Suprapubic skin (tissue), 4 donors: ENCODE results near the gene RAB13. TPM values are rescaled to one million over a fixed set of nuclear protein-coding genes. Genes with fewer than 3 reads are reported as not detected.

ENCODE experiments used
- DNase-seq, 2 donors: peaks; one replicate each; pipeline ENCODE4 v3.0.0-alpha.2; 2019; ENCODE audit warnings: low spot score in 2 of 2
- H3K27ac ChIP-seq: fragments of 200-600 bp; sonication (generic); one replicate; pipeline ENCODE4 v1.5.1; 2019
- H3K27me3 ChIP-seq: fragments of 200-600 bp; sonication (generic); one replicate; pipeline ENCODE4 v1.5.1; 2019
- H3K36me3 ChIP-seq: fragments of 200-600 bp; sonication (generic); one replicate; pipeline ENCODE4 v1.5.1; 2019
- H3K4me1 ChIP-seq: fragments of 200-600 bp; sonication (generic); one replicate; pipeline ENCODE4 v1.5.1; 2019
- H3K4me3 ChIP-seq: fragments of 200-600 bp; sonication (generic); one replicate; pipeline ENCODE4 v1.5.1; 2019; ENCODE audit warnings: mild to moderate bottlenecking
- H3K9me3 ChIP-seq: fragments of 200-600 bp; sonication (generic); one replicate; pipeline ENCODE4 v1.5.1; 2019
- CTCF ChIP-seq, 2 donors: fragments of 200-600 bp in 1 of 2; fragments of 450-650 bp in 1 of 2; sonication (generic) in 1 of 2; IDR thresholded peaks; one replicate each; pipeline ENCODE4 v1.5.1; 2016 to 2019; ENCODE audit warnings: antibody characterized with exemption in 2 of 2, mild to moderate bottlenecking in 1 of 2, moderate library complexity in 1 of 2
- EP300 ChIP-seq: sonication (generic); formaldehyde crosslinking; IDR thresholded peaks from one replicate; pipeline ENCODE4 v1.6.1; 2017; ENCODE audit warnings: antibody characterized with exemption
- POLR2A ChIP-seq, 2 donors: fragments of 450-650 bp; IDR thresholded peaks; one replicate each; pipeline ENCODE4 v1.6.1; 2017; ENCODE audit warnings: antibody characterized with exemption in 2 of 2, mild to moderate bottlenecking in 2 of 2, moderate library complexity in 2 of 2
- POLR2AphosphoS5 ChIP-seq, 3 donors: sonication (generic); formaldehyde crosslinking; IDR thresholded peaks; one replicate each; pipeline ENCODE4 v1.6.1; 2017; ENCODE audit warnings: antibody characterized with exemption in 3 of 3
- WGBS: methylation state at CpG from one replicate; pipeline ENCODE4 v1.1.5; 2018; 5-methylcytosine and 5-hydroxymethylcytosine counted together
- total RNA-seq, 4 donors: library from RNA; depleted of rRNA; stranded (reverse); fragments of >200 nt; gene quantifications; one replicate each; pipeline ENCODE4 v1.1.0, GENCODE V29; 2016

Gene RAB13
- total RNA-seq, 4 donors from 2014 or later, result 13.5 to 26.3 (median 23.4) TPM

- Histone ChIP-seq H3K4me3 (no peak overlapping the region), H3K27ac (no peak overlapping the region), H3K27me3 (no peaks in the 10 kb centered on the region), H3K4me1 (peaks cover 18% of the 10 kb centered on the region), H3K9me3 (no peaks in the 10 kb centered on the region), H3K36me3 (peaks cover 67% of the 10 kb centered on the region)
- WGBS, result 67% methylated on average over 1 of the region's 2 CpGs
- DNase-seq, result peak in 1 of 2 donors; percentile 53
- TF ChIP-seq POLR2AphosphoS5 (IDR thresholded peaks at IDR 0.05), result no peak
These were observed 34.3 kb downstream of the RAB13 start for GRCh38 chr1:153951801-153952200.

GRCh38 chr1:153951183-153951582, 35.0 kb downstream of the RAB13 start:
- Histone ChIP-seq H3K36me3 (peaks cover 67% of the 10 kb centered on the region), H3K4me1 (peaks cover 14% of the 10 kb centered on the region), H3K27ac (no peak overlapping the region), H3K9me3 (no peaks in the 10 kb centered on the region), H3K4me3 (no peak overlapping the region), H3K27me3 (no peaks in the 10 kb centered on the region)
- TF ChIP-seq EP300 (no peak), POLR2A (IDR thresholded peaks at IDR 0.05) (no peak), CTCF (IDR thresholded peaks at IDR 0.05) (no peak), POLR2AphosphoS5 (IDR thresholded peaks at IDR 0.05) (no peak)
- WGBS, result 89% methylated on average over 11 of the region's 11 CpGs
- peak in 1 of 2 donors; percentile 50 for DNase-seq

- no peaks in the 10 kb centered on the region for H3K9me3 ChIP-seq
- H3K4me1 ChIP-seq, result peaks cover 26% of the 10 kb centered on the region
- no peaks in the 10 kb centered on the region for H3K27me3 ChIP-seq
- peak within 1 kb of the TSS; percentile 98 for H3K27ac ChIP-seq
- peak; percentile 89 to 91 for DNase-seq
- peak in 1 of 3 donors; percentile 41 for TF ChIP-seq POLR2AphosphoS5 (IDR thresholded peaks at IDR 0.05)
- no peak for TF ChIP-seq POLR2A (IDR thresholded peaks at IDR 0.05)
- peak; percentile 78 to 99 for TF ChIP-seq CTCF (IDR thresholded peaks at IDR 0.05)
- peak within 1 kb of the TSS; percentile 97 for H3K4me3 ChIP-seq
- WGBS, result 23% methylated on average over 10 of the region's 28 CpGs
- H3K36me3 ChIP-seq, result peaks cover 47% of the 10 kb centered on the region
These were observed 39.4 kb downstream of the RAB13 start, which contains the start of gene DENND4B for GRCh38 chr1:153946622-153947241. Gene DENND4B, minus strand, starts transcription at chr1:153946718. Its CDS starts 2,344 bp downstream, at chr1:153944374.

- WGBS, result 0% methylated on average over 38 of the region's 95 CpGs
- Histone ChIP-seq H3K36me3 (peaks cover 47% of the 10 kb centered on the region), H3K27ac (peak overlapping the region; percentile 98), H3K4me3 (peak overlapping the region; percentile 97), H3K4me1 (peaks cover 26% of the 10 kb centered on the region), H3K9me3 (no peaks in the 10 kb centered on the region), H3K27me3 (no peaks in the 10 kb centered on the region)
- DNase-seq, result peak; percentile 93 to 94
- peak in 2 of 3 donors; percentile 66 to 68 for TF ChIP-seq POLR2AphosphoS5 (IDR thresholded peaks at IDR 0.05)
- no peak for TF ChIP-seq EP300
- no peak for TF ChIP-seq CTCF (IDR thresholded peaks at IDR 0.05)
- TF ChIP-seq POLR2A (IDR thresholded peaks at IDR 0.05), result peak in 1 of 2 donors; percentile 14
These were observed 40.1 kb downstream of the RAB13 start for GRCh38 chr1:153945795-153946621.

GRCh38 chr1:153945131-153945794, 40.9 kb downstream of the RAB13 start:
- Histone ChIP-seq H3K4me1 (peaks cover 26% of the 10 kb centered on the region), H3K36me3 (peaks cover 47% of the 10 kb centered on the region), H3K27me3 (no peaks in the 10 kb centered on the region), H3K27ac (peak overlapping the region; percentile 98), H3K4me3 (peak overlapping the region; percentile 97), H3K9me3 (no peaks in the 10 kb centered on the region)
- TF ChIP-seq POLR2A (IDR thresholded peaks at IDR 0.05) (peak in 1 of 2 donors; percentile 33), POLR2AphosphoS5 (IDR thresholded peaks at IDR 0.05) (no peak)
- WGBS, result 17% methylated on average over 10 of the region's 12 CpGs
- peak in 1 of 2 donors; percentile 80 for DNase-seq

GRCh38 chr1:153944827-153945117, 41.4 kb downstream of the RAB13 start:
- Histone ChIP-seq H3K9me3 (no peaks in the 10 kb centered on the region), H3K36me3 (peaks cover 48% of the 10 kb centered on the region), H3K27ac (peak overlapping the region; percentile 98), H3K4me1 (peaks cover 26% of the 10 kb centered on the region), H3K27me3 (no peaks in the 10 kb centered on the region), H3K4me3 (peak overlapping the region; percentile 97)
- 77% methylated on average over 3 of the region's 3 CpGs for WGBS
- no peak for DNase-seq
- TF ChIP-seq CTCF (IDR thresholded peaks at IDR 0.05) (no peak), EP300 (no peak), POLR2A (IDR thresholded peaks at IDR 0.05) (no peak), POLR2AphosphoS5 (IDR thresholded peaks at IDR 0.05) (no peak)
